ENCODE results near the gene DNAJC4.

- TF ChIP-seq CTCF (conservative IDR thresholded peaks at IDR 0.05 in 1 of 2, IDR thresholded peaks at IDR 0.05 in 1 of 2; ENCODE audit: extremely low read depth in 1 of 2, insufficient read depth in 1 of 2, low read depth in 1 of 2, low read length in 2 of 2) (peak in 1 of 2 donors; percentile 64), EZH2 (IDR thresholded peaks at IDR 0.05; ENCODE audit: borderline replicate concordance, low read length) (no peak)
Measured at GRCh38 chr11:64185693-64186491, 44.5 kb upstream of the DNAJC4 start, which contains the start of gene STIP1.

All from mammary epithelial cell (primary cell).